DOHH2 (cell line): ENCODE results near the gene SUGP2.

Experiments used
- H3F3A ChIP-seq: fragments of 200-600 bp; sonication (generic), shearing (Covaris generic); 2 replicates; pipeline ENCODE4 v1.6.0; 2016; ENCODE audit warnings: antibody characterized with exemption, mild to moderate bottlenecking; ENCODE audit not compliant: control insufficient read depth, insufficient read depth
- H3K27ac ChIP-seq: fragments of 200-600 bp; sonication (generic); 2 replicates; pipeline ENCODE4 v1.5.1; 2014; ENCODE audit warnings: low read depth, mild to moderate bottlenecking, low read length, moderate library complexity
- H3K27me3 ChIP-seq: fragments of 200-600 bp; sonication (generic); 2 replicates; pipeline ENCODE4 v1.6.1; 2014; ENCODE audit warnings: mild to moderate bottlenecking, low read length, mixed read lengths; ENCODE audit not compliant: control insufficient read depth
- H3K36me3 ChIP-seq: fragments of 200-600 bp; sonication (generic); 2 replicates; pipeline ENCODE4 v1.6.1; 2014; ENCODE audit warnings: mild to moderate bottlenecking, low read length, moderate library complexity, mixed read lengths; ENCODE audit not compliant: control insufficient read depth
- H3K4me1 ChIP-seq: fragments of 200-600 bp; sonication (generic); 2 replicates; pipeline ENCODE4 v1.6.1; 2014; ENCODE audit warnings: mild to moderate bottlenecking, low read length, mixed read lengths; ENCODE audit not compliant: control insufficient read depth
- H3K4me2 ChIP-seq: fragments of 200-600 bp; sonication (generic); 2 replicates; pipeline ENCODE4 v1.6.0; 2014; ENCODE audit warnings: mild to moderate bottlenecking, low read length, moderate library complexity
- H3K4me3 ChIP-seq: fragments of 200-600 bp; sonication (generic); 2 replicates; pipeline ENCODE4 v1.5.1; 2014; ENCODE audit warnings: mild to moderate bottlenecking, low read length, mixed read lengths
- H3K79me2 ChIP-seq: fragments of 200-600 bp; sonication (generic); 2 replicates; pipeline ENCODE4 v1.6.1; 2014; ENCODE audit warnings: mild to moderate bottlenecking, low read length, mixed read lengths; ENCODE audit not compliant: control insufficient read depth
- H3K9me2 ChIP-seq: fragments of 200-600 bp; sonication (generic); replicated peaks from 2 replicates; pipeline ENCODE4 v1.6.1; 2014; ENCODE audit warnings: mild to moderate bottlenecking, low read length, mixed read lengths; ENCODE audit not compliant: control insufficient read depth
- H3K9me3 ChIP-seq: fragments of 200-600 bp; sonication (generic); 2 replicates; pipeline ENCODE4 v1.6.1; 2014; ENCODE audit warnings: antibody characterized with exemption, low read length, mixed read lengths; ENCODE audit not compliant: control insufficient read depth, insufficient read depth
- H4K20me1 ChIP-seq: fragments of 200-600 bp; sonication (generic); 2 replicates; pipeline ENCODE4 v1.6.0; 2014; ENCODE audit warnings: low read depth, mild to moderate bottlenecking, antibody characterized with exemption, low read length, moderate library complexity; ENCODE audit not compliant: control insufficient read depth, insufficient read depth
- EZH2phosphoT487 ChIP-seq: fragments of 200-600 bp; sonication (generic); IDR thresholded peaks from 2 replicates; pipeline ENCODE4 v1.6.1; 2017; ENCODE audit warnings: borderline replicate concordance, mild to moderate bottlenecking, antibody characterized with exemption, low read length, moderate library complexity, mixed read lengths
- TF ChIP-seq, protein P1 (sequence below): fragments of 200-600 bp; sonication (generic); IDR thresholded peaks from one replicate; pipeline ENCODE4 v1.5.1; 2014; ENCODE audit warnings: antibody characterized with exemption, mild to moderate bottlenecking, low read depth, low read length; ENCODE audit not compliant: poor library complexity, severe bottlenecking

Gene SUGP2

DNA sequence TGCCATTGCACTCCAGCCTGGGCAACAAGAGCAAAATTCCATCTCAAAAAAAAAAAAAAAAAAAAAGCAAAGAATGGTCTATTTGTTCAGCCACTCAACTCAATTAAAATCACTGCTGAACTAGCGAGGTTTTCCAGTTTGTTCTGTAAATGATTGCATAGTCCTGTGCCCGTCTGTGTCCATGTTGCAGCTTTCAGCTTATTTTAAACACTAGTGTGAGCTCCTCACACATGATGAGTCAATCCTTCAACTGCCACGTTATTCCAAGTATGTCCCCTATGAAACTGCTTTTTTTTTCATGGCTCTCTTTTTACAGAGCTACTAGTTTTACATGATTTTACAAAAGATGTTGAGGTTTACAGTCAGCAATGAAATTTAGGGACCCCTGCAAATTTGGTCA, 12.2 kb downstream of the SUGP2 start:
- H3K36me3 ChIP-seq = peaks cover 83% of the 10 kb centered on the region
- peaks cover 97% of the 10 kb centered on the region for H3K79me2 ChIP-seq
- peaks cover 25% of the 10 kb centered on the region; the same call in 1 of the 2 replicates for H4K20me1 ChIP-seq

DNA sequence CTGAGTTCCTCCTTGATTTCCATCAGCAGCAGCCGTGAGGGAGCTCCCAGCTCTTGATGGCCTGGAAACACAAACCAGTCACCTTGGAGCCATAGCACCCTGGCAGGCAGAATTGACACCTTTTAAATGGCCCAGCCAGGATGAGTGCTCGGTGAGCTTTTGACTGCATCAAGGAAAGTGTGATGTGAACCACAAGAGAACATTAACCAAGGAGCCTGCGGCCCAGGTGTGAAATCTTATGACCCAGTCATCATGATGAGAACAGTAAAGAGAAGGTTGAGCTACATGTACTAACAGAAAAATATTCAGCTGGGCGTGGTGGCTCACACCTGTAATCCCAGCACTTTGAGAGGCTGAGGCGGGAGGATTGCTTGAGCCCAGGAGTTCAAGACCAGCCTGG, 22.8 kb downstream of the SUGP2 start:
- TF ChIP-seq, protein P1, sequence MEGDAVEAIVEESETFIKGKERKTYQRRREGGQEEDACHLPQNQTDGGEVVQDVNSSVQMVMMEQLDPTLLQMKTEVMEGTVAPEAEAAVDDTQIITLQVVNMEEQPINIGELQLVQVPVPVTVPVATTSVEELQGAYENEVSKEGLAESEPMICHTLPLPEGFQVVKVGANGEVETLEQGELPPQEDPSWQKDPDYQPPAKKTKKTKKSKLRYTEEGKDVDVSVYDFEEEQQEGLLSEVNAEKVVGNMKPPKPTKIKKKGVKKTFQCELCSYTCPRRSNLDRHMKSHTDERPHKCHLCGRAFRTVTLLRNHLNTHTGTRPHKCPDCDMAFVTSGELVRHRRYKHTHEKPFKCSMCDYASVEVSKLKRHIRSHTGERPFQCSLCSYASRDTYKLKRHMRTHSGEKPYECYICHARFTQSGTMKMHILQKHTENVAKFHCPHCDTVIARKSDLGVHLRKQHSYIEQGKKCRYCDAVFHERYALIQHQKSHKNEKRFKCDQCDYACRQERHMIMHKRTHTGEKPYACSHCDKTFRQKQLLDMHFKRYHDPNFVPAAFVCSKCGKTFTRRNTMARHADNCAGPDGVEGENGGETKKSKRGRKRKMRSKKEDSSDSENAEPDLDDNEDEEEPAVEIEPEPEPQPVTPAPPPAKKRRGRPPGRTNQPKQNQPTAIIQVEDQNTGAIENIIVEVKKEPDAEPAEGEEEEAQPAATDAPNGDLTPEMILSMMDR = no peak
- TF ChIP-seq EZH2phosphoT487 = no peak
- H4K20me1 ChIP-seq = peaks cover 4% of the 10 kb centered on the region; the same call in 1 of the 2 replicates
- peaks cover 88% of the 10 kb centered on the region for H3K36me3 ChIP-seq

More for the DNA sequence above, 12.2 kb downstream of the SUGP2 start:
- Histone ChIP-seq H3K9me3 (no peaks in the 10 kb centered on the region), H3K27me3 (no peaks in the 10 kb centered on the region), H3F3A (0 out of 2 replicates have a peak, but pooled peaks cover 2% of the 10 kb centered on the region), H3K4me3 (no peak overlapping the region), H3K4me2 (no peak overlapping the region), H3K27ac (no peak overlapping the region), H3K9me2 (no peaks in the 10 kb centered on the region), H3K4me1 (peaks cover 3% of the 10 kb centered on the region; the same call in 1 of the 2 replicates)
- TF ChIP-seq EZH2phosphoT487 = no peak
- TF ChIP-seq, protein P1 = no peak

DNA sequence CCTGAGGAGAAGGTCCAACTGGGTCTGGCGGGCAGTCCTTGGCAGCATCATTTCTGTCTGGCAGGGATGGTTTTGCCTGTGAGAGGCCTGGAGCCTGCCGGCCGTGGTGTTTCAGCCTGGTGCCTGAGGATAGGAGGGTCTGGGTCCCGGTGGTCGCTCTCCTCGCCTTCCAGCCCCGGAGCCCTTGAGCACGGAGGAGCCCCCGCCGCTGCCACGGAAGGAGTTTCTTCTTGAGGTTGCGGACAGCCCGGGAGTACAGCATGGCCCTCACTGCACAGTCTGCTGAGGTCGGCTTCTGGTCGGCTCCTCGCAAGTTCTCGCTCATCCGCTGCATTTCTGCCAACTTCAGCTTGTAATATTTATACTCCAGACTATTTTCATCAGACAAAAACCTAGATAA, 23.4 kb downstream of the SUGP2 start:
- H3K79me2 ChIP-seq = peaks cover 30% of the 10 kb centered on the region
- no peaks in the 10 kb centered on the region for H3K9me2 ChIP-seq
- no peak overlapping the region for H3K4me3 ChIP-seq
- no peaks in the 10 kb centered on the region for H3K9me3 ChIP-seq
- H3F3A ChIP-seq = no peaks in the 10 kb centered on the region
- H3K4me1 ChIP-seq = no peaks in the 10 kb centered on the region
- no peaks in the 10 kb centered on the region for H3K27me3 ChIP-seq
- peaks cover 89% of the 10 kb centered on the region for H3K36me3 ChIP-seq
- TF ChIP-seq, protein P1 = no peak
- no peak for TF ChIP-seq EZH2phosphoT487
- no peak overlapping the region for H3K4me2 ChIP-seq
- H3K27ac ChIP-seq = no peak overlapping the region
- H4K20me1 ChIP-seq = peaks cover 4% of the 10 kb centered on the region; the same call in 1 of the 2 replicates

More for the DNA sequence above, 22.8 kb downstream of the SUGP2 start:
- Histone ChIP-seq H3K79me2 (peaks cover 32% of the 10 kb centered on the region), H3K27me3 (no peaks in the 10 kb centered on the region), H3K27ac (no peak overlapping the region), H3K9me2 (no peaks in the 10 kb centered on the region), H3K4me2 (no peak overlapping the region), H3F3A (no peaks in the 10 kb centered on the region), H3K4me1 (no peaks in the 10 kb centered on the region), H3K4me3 (no peak overlapping the region), H3K9me3 (no peaks in the 10 kb centered on the region)
